Measurements from ENCODE around the gene SHISA4.

Gene SHISA4

GRCh38 chr1:201861448-201861847, 27.2 kb upstream of the SHISA4 start:
- Histone ChIP-seq H3K36me3 (ENCODE audit: insufficient read depth, low read length) (peaks cover 91% of the 10 kb centered on the region), H3K9me3 (ENCODE audit: insufficient read depth, low read length, severe bottlenecking) (no peaks in the 10 kb centered on the region), H3K4me1 (ENCODE audit: insufficient read depth, low read length) (no peaks in the 10 kb centered on the region), H3K4me2 (ENCODE audit: insufficient read depth, low read length) (no peak overlapping the region), H3K27me3 (ENCODE audit: insufficient read depth, low read length, poor library complexity) (no peaks in the 10 kb centered on the region), H3K4me3 (ENCODE audit: low read depth in 1 of 2, low read length in 2 of 2) (no peak overlapping the region), H3K9ac (ENCODE audit: low read depth, low read length) (no peak overlapping the region), H4K20me1 (ENCODE audit: insufficient read depth, low read length) (no peaks in the 10 kb centered on the region), H2AFZ (ENCODE audit: low read depth, low read length) (no peak overlapping the region), H3K27ac (ENCODE audit: low read length) (no peak overlapping the region), H3K79me2 (ENCODE audit: insufficient read depth, low read length) (no peaks in the 10 kb centered on the region)
- TF ChIP-seq EZH2 (IDR thresholded peaks at IDR 0.05; ENCODE audit: borderline replicate concordance, low read depth, low read length, severe bottlenecking) (no peak), CTCF (IDR thresholded peaks at IDR 0.05; ENCODE audit: borderline replicate concordance, extremely low read depth, low read length, poor library complexity, severe bottlenecking) (no peak)
- DNase-seq = no peak
- no peak for ATAC-seq (ENCODE audit: insufficient read depth, low read depth)

- Histone ChIP-seq H3K9me3 (ENCODE audit: insufficient read depth, low read length, severe bottlenecking) (no peaks in the 10 kb centered on the region), H3K27me3 (ENCODE audit: insufficient read depth, low read length, poor library complexity) (no peaks in the 10 kb centered on the region), H3K4me3 (ENCODE audit: low read depth in 1 of 2, low read length in 2 of 2) (no peak overlapping the region), H4K20me1 (ENCODE audit: insufficient read depth, low read length) (no peaks in the 10 kb centered on the region), H3K79me2 (ENCODE audit: insufficient read depth, low read length) (no peaks in the 10 kb centered on the region), H3K36me3 (ENCODE audit: insufficient read depth, low read length) (peaks cover 97% of the 10 kb centered on the region), H3K27ac (ENCODE audit: low read length) (no peak overlapping the region), H3K4me2 (ENCODE audit: insufficient read depth, low read length) (no peak overlapping the region), H3K4me1 (ENCODE audit: insufficient read depth, low read length) (no peaks in the 10 kb centered on the region), H3K9ac (ENCODE audit: low read depth, low read length) (no peak overlapping the region), H2AFZ (ENCODE audit: low read depth, low read length) (no peak overlapping the region)
- TF ChIP-seq EZH2 (IDR thresholded peaks at IDR 0.05; ENCODE audit: borderline replicate concordance, low read depth, low read length, severe bottlenecking) (no peak), CTCF (IDR thresholded peaks at IDR 0.05; ENCODE audit: borderline replicate concordance, extremely low read depth, low read length, poor library complexity, severe bottlenecking) (no peak)
- ATAC-seq (ENCODE audit: insufficient read depth, low read depth) (no peak), DNase-seq (no peak)
These were observed 18.3 kb upstream of the SHISA4 start for GRCh38 chr1:201870397-201870796.

- ATAC-seq (ENCODE audit: insufficient read depth, low read depth) (no peak), DNase-seq (no peak)
- Histone ChIP-seq H3K79me2 (ENCODE audit: insufficient read depth, low read length) (no peaks in the 10 kb centered on the region), H3K4me1 (ENCODE audit: insufficient read depth, low read length) (no peaks in the 10 kb centered on the region), H4K20me1 (ENCODE audit: insufficient read depth, low read length) (no peaks in the 10 kb centered on the region), H3K4me2 (ENCODE audit: insufficient read depth, low read length) (no peak overlapping the region), H3K4me3 (ENCODE audit: low read depth in 1 of 2, low read length in 2 of 2) (no peak overlapping the region), H2AFZ (ENCODE audit: low read depth, low read length) (no peak overlapping the region), H3K9ac (ENCODE audit: low read depth, low read length) (no peak overlapping the region), H3K27me3 (ENCODE audit: insufficient read depth, low read length, poor library complexity) (no peaks in the 10 kb centered on the region), H3K36me3 (ENCODE audit: insufficient read depth, low read length) (peaks cover 74% of the 10 kb centered on the region), H3K9me3 (ENCODE audit: insufficient read depth, low read length, severe bottlenecking) (no peaks in the 10 kb centered on the region), H3K27ac (ENCODE audit: low read length) (no peak overlapping the region)
- TF ChIP-seq EZH2 (IDR thresholded peaks at IDR 0.05; ENCODE audit: borderline replicate concordance, low read depth, low read length, severe bottlenecking) (no peak), CTCF (IDR thresholded peaks at IDR 0.05; ENCODE audit: borderline replicate concordance, extremely low read depth, low read length, poor library complexity, severe bottlenecking) (no peak)
These were observed 14.0 kb upstream of the SHISA4 start for GRCh38 chr1:201874672-201875071.

Measured in DND-41 (cell line).